WERI-Rb-1 (cell line): ENCODE data around the gene ZFP91.
"Not testable (repeated sequence)": the region's sequence is repeated elsewhere in the genome, so short reads cannot be mapped to it uniquely, and the experiment has no call there.

Experiments
- DNase-seq: peaks from one replicate; pipeline ENCODE4 v3.0.0-alpha.2; 2020
- H3K27ac ChIP-seq: fragments of 250-450 bp; sonication (Bioruptor Pico); 2 replicates; pipeline ENCODE4 v1.5.1; 2020; ENCODE audit warnings: mild to moderate bottlenecking, moderate library complexity
- H3K27me3 ChIP-seq: fragments of 250-450 bp; sonication (Bioruptor Pico); 2 replicates; pipeline ENCODE4 v1.5.1; 2021; ENCODE audit warnings: mild to moderate bottlenecking, low read depth, moderate library complexity; ENCODE audit not compliant: insufficient read depth, severe bottlenecking
- H3K36me3 ChIP-seq: fragments of 250-450 bp; sonication (Bioruptor Pico); 2 replicates; pipeline ENCODE4 v1.5.1; 2020; ENCODE audit warnings: mild to moderate bottlenecking, moderate library complexity
- H3K4me3 ChIP-seq: 2 replicates; pipeline ENCODE4 v1.5.1; 2011; ENCODE audit warnings: low read depth, mild to moderate bottlenecking, control low read depth, low read length
- H3K9me3 ChIP-seq: fragments of 250-450 bp; sonication (Bioruptor Pico); 2 replicates; pipeline ENCODE4 v1.5.1; 2021; ENCODE audit warnings: mild to moderate bottlenecking, moderate library complexity; ENCODE audit not compliant: severe bottlenecking
- CTCF ChIP-seq: IDR thresholded peaks from 2 replicates; pipeline ENCODE4 v1.5.1; 2011; ENCODE audit warnings: low read depth, mild to moderate bottlenecking, control low read depth, inconsistent platforms, low read length

Gene ZFP91

GRCh38 chr11:58560842-58561241, 18.0 kb upstream of the ZFP91 start:
- Histone ChIP-seq H3K36me3 (no peaks in the 10 kb centered on the region), H3K9me3 (no peaks in the 10 kb centered on the region), H3K27me3 (no peaks in the 10 kb centered on the region), H3K4me3 (no peak overlapping the region), H3K27ac (no peak overlapping the region)
- no peak for TF ChIP-seq CTCF
- DNase-seq = no peak

GRCh38 chr11:58561394-58562098, 17.3 kb upstream of the ZFP91 start:
- Histone ChIP-seq H3K27ac (no peak overlapping the region), H3K4me3 (no peak overlapping the region), H3K27me3 (no peaks in the 10 kb centered on the region), H3K9me3 (no peaks in the 10 kb centered on the region), H3K36me3 (no peaks in the 10 kb centered on the region)
- no peak for DNase-seq
- TF ChIP-seq CTCF = no peak

GRCh38 chr11:58562375-58562800, 16.5 kb upstream of the ZFP91 start:
- no peaks in the 10 kb centered on the region for H3K9me3 ChIP-seq
- TF ChIP-seq CTCF = no peak
- H3K36me3 ChIP-seq = no peaks in the 10 kb centered on the region
- DNase-seq = no peak
- no peaks in the 10 kb centered on the region for H3K27me3 ChIP-seq
- no peak overlapping the region for H3K27ac ChIP-seq
- no peak overlapping the region for H3K4me3 ChIP-seq

- no peak overlapping the region for H3K27ac ChIP-seq
- no peak overlapping the region for H3K4me3 ChIP-seq
- H3K36me3 ChIP-seq = no peaks in the 10 kb centered on the region
- no peak for DNase-seq
- TF ChIP-seq CTCF = no peak
- H3K27me3 ChIP-seq = no peaks in the 10 kb centered on the region
- H3K9me3 ChIP-seq = no peaks in the 10 kb centered on the region
These were observed 14.6 kb upstream of the ZFP91 start for GRCh38 chr11:58564231-58564630.

GRCh38 chr11:58567889-58568512, 10.9 kb upstream of the ZFP91 start:
- peak; percentile 78 for TF ChIP-seq CTCF

GRCh38 chr11:58572906-58573305, 6.0 kb upstream of the ZFP91 start:
- not testable (repeated sequence) for H3K9me3 ChIP-seq, H3K27ac ChIP-seq, H3K27me3 ChIP-seq, H3K4me3 ChIP-seq, H3K36me3 ChIP-seq, DNase-seq

More at GRCh38 chr11:58567889-58568512, 10.9 kb upstream of the ZFP91 start:
- Histone ChIP-seq H3K9me3 (no peaks in the 10 kb centered on the region), H3K27ac (no peak overlapping the region), H3K27me3 (no peaks in the 10 kb centered on the region), H3K4me3 (no peak overlapping the region), H3K36me3 (no peaks in the 10 kb centered on the region)
- peak; percentile 60 for DNase-seq
